ENCODE data around the gene OR14A16. TPM values are rescaled to one million over a fixed set of nuclear protein-coding genes. Genes with fewer than 3 reads are reported as not detected.

Gene OR14A16, protein sequence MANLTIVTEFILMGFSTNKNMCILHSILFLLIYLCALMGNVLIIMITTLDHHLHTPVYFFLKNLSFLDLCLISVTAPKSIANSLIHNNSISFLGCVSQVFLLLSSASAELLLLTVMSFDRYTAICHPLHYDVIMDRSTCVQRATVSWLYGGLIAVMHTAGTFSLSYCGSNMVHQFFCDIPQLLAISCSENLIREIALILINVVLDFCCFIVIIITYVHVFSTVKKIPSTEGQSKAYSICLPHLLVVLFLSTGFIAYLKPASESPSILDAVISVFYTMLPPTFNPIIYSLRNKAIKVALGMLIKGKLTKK
- not detected for total RNA-seq
- polyA plus RNA-seq (2013, experiment 1 of 2) = not detected
- not detected for polyA plus RNA-seq (2013, experiment 2 of 2)
- total RNA-seq = 0 to 0.09 (median 0) reads per million in 172 experiments

DNA sequence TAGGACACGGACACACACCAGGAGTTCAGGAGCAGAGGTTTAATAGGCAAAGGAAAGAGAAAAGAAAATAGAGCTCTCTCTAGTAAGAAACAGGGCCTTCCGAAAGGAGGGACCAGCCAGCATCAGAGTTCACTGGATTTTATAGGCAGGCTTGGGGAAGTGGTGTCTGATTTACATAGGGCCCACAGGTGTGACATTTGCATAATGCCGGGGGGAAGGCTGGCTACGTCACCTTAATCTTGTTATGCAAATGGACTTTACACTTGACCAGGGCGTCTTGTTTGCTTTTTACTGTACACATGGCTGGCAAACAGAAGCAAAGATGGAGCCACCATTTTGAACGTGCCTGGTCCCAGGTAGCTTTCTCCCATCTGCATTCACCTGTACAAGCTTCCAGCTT is at the start of gene OR14A16:
Gene OR14A16, minus strand, starts transcription at position 97 of the 400 bp plus-strand sequence. CDS start 8,390 bp downstream, outside the sequence.
- Mint-ChIP-seq H3K27me3 (no peaks in the 10 kb centered on the region), H3K36me3 (ENCODE audit: low read depth) (no peaks in the 10 kb centered on the region), H3K4me1 (ENCODE audit: low read depth) (no peaks in the 10 kb centered on the region), H3K9me3 (no peaks in the 10 kb centered on the region), H3K27ac (no peak within 1 kb of the TSS), H3K4me3 (no peak within 1 kb of the TSS)
- DNase-seq = no peak
- H3K27ac ChIP-seq (ENCODE audit: low read depth in 1 of 2, low read length in 2 of 2) = no peak within 1 kb of the TSS
- no peaks in the 10 kb centered on the region for H3K36me3 ChIP-seq (ENCODE audit: insufficient read depth, low read length)
- POLR2A ChIA-PET = no interaction called here
- intact Hi-C loops (cut with DNase I, micrococcal nuclease) = no loop called here
- TF ChIP-seq, protein P1, sequence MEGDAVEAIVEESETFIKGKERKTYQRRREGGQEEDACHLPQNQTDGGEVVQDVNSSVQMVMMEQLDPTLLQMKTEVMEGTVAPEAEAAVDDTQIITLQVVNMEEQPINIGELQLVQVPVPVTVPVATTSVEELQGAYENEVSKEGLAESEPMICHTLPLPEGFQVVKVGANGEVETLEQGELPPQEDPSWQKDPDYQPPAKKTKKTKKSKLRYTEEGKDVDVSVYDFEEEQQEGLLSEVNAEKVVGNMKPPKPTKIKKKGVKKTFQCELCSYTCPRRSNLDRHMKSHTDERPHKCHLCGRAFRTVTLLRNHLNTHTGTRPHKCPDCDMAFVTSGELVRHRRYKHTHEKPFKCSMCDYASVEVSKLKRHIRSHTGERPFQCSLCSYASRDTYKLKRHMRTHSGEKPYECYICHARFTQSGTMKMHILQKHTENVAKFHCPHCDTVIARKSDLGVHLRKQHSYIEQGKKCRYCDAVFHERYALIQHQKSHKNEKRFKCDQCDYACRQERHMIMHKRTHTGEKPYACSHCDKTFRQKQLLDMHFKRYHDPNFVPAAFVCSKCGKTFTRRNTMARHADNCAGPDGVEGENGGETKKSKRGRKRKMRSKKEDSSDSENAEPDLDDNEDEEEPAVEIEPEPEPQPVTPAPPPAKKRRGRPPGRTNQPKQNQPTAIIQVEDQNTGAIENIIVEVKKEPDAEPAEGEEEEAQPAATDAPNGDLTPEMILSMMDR (IDR thresholded peaks at IDR 0.05) = no peak
- no peak for ATAC-seq (ENCODE audit: poor library complexity)
- H3K27me3 ChIP-seq (ENCODE audit: control insufficient read depth in 1 of 2, insufficient read depth in 2 of 2, low read length in 2 of 2) = no peaks in the 10 kb centered on the region
- no peaks in the 10 kb centered on the region for H3K9me3 ChIP-seq (ENCODE audit: control insufficient read depth in 1 of 2, insufficient read depth in 1 of 2, low read length in 2 of 2)
- H3K4me3 ChIP-seq (ENCODE audit: low read length) = no peak within 1 kb of the TSS
- H3K4me1 ChIP-seq (ENCODE audit: insufficient read depth, low read length) = no peaks in the 10 kb centered on the region
- CTCF ChIA-PET = no interaction called here

DNA sequence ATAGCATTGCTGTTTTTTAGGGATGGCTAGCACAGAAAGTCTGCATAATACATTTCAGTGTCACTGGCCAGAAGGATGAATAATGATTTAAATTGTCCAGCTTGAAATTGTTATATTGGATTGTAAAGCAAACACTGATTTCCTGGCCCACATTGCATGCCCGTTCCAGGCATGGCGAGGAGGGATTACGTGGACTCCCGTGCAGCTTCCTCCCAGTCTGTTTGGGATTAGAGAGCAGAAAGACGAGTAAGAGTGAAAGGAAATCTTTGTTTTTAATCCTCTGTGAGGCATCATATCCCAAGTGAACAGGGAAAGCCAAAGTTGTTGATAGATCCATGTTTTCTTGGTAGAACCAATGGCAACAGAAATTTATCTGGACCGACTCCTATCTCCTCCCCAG is 41.5 kb upstream of the OR14A16 start:
- DNase-seq (no peak), ATAC-seq (ENCODE audit: poor library complexity) (no peak)
- peaks cover 0 to 3% of the 10 kb centered on the region in 2 experiments for H3K9me3 ChIP-seq (ENCODE audit: control insufficient read depth in 1 of 2, insufficient read depth in 1 of 2, low read length in 2 of 2)
- Mint-ChIP-seq H3K4me1 (ENCODE audit: low read depth) (no peaks in the 10 kb centered on the region), H3K9me3 (peaks cover 3% of the 10 kb centered on the region), H3K27ac (no peak overlapping the region), H3K36me3 (ENCODE audit: low read depth) (no peaks in the 10 kb centered on the region), H3K27me3 (peaks cover 22% of the 10 kb centered on the region), H3K4me3 (no peak overlapping the region)
- CTCF ChIA-PET = no interaction called here
- H3K4me1 ChIP-seq (ENCODE audit: insufficient read depth, low read length) = no peaks in the 10 kb centered on the region
- POLR2A ChIA-PET = no interaction called here
- H3K27me3 ChIP-seq (ENCODE audit: control insufficient read depth in 1 of 2, insufficient read depth in 2 of 2, low read length in 2 of 2) = no peaks in the 10 kb centered on the region
- no peaks in the 10 kb centered on the region for H3K36me3 ChIP-seq (ENCODE audit: insufficient read depth, low read length)
- H3K27ac ChIP-seq (ENCODE audit: low read depth in 1 of 2, low read length in 2 of 2) = no peak overlapping the region
- H3K4me3 ChIP-seq (ENCODE audit: low read length) = no peak overlapping the region
- TF ChIP-seq, protein P1 (IDR thresholded peaks at IDR 0.05) = no peak
- intact Hi-C loops (cut with DNase I, micrococcal nuclease) = no loop called here

DNA sequence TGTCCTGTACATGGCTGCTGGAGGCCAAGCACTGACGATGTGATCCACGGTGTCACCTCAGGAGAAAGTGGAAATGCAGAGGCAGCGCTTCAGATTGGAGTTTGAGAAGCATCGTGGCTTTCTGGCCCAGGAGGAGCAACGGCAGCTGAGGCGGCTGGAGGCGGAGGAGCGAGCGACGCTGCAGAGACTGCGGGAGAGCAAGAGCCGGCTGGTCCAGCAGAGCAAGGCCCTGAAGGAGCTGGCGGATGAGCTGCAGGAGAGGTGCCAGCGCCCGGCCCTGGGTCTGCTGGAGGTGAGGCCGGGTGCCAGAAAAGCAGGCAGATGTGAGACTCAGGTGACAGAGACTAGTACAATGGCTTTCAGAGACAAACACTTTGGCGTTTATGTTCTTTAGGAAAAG is 40.7 kb upstream of the OR14A16 start:
- Histone ChIP-seq H3K27me3 (ENCODE audit: control insufficient read depth in 1 of 2, insufficient read depth in 2 of 2, low read length in 2 of 2) (no peaks in the 10 kb centered on the region), H3K4me1 (ENCODE audit: insufficient read depth, low read length) (no peaks in the 10 kb centered on the region), H3K9me3 (ENCODE audit: control insufficient read depth in 1 of 2, insufficient read depth in 1 of 2, low read length in 2 of 2) (no peaks in the 10 kb centered on the region), H3K27ac (ENCODE audit: low read depth in 1 of 2, low read length in 2 of 2) (no peak overlapping the region), H3K36me3 (ENCODE audit: insufficient read depth, low read length) (no peaks in the 10 kb centered on the region), H3K4me3 (ENCODE audit: low read length) (no peak overlapping the region)
- Mint-ChIP-seq H3K27ac (no peak overlapping the region), H3K9me3 (peaks cover 2% of the 10 kb centered on the region), H3K4me3 (no peak overlapping the region), H3K36me3 (ENCODE audit: low read depth) (no peaks in the 10 kb centered on the region), H3K27me3 (peaks cover 30% of the 10 kb centered on the region), H3K4me1 (ENCODE audit: low read depth) (no peaks in the 10 kb centered on the region)
- POLR2A ChIA-PET = no interaction called here
- CTCF ChIA-PET = no interaction called here
- intact Hi-C loops (cut with DNase I, micrococcal nuclease) = no loop called here
- ATAC-seq (ENCODE audit: poor library complexity) (no peak), DNase-seq (no peak)
- TF ChIP-seq, protein P1 (IDR thresholded peaks at IDR 0.05) = no peak

All from CD4-positive, alpha-beta T cell (primary cell).